Parathyroid adenoma (tissue), 2 donors: ENCODE data around the gene METTL26.
A peak's percentile ranks its signal among the peaks of the same experiment; 100 is the strongest.

Source experiments
- H2AFZ ChIP-seq: fragments of 300-600 bp; sonication (generic); one replicate; pipeline ENCODE4 v1.7.0; 2017; ENCODE audit warnings: antibody characterized with exemption, mild to moderate bottlenecking
- H3K27ac ChIP-seq: fragments of 300-600 bp; sonication (generic); one replicate; pipeline ENCODE4 v1.7.0; 2017
- H3K27me3 ChIP-seq: fragments of 300-600 bp; sonication (generic); one replicate; pipeline ENCODE4 v1.7.0; 2017; ENCODE audit warnings: low read length; ENCODE audit not compliant: control insufficient read depth, insufficient read depth
- H3K36me3 ChIP-seq: fragments of 300-600 bp; sonication (generic); one replicate; pipeline ENCODE4 v1.7.0; 2017; ENCODE audit warnings: low read length; ENCODE audit not compliant: control insufficient read depth, insufficient read depth
- H3K4me1 ChIP-seq: fragments of 300-600 bp; sonication (generic); one replicate; pipeline ENCODE4 v1.7.0; 2017; ENCODE audit warnings: control low read depth
- H3K4me2 ChIP-seq: fragments of 300-600 bp; sonication (generic); one replicate; pipeline ENCODE4 v1.7.0; 2017; ENCODE audit warnings: low read length
- H3K4me3 ChIP-seq: fragments of 300-600 bp; sonication (generic); one replicate; pipeline ENCODE4 v1.7.0; 2017; ENCODE audit warnings: low read depth, low read length
- H3K79me2 ChIP-seq: fragments of 300-600 bp; sonication (generic); one replicate; pipeline ENCODE4 v1.7.0; 2017; ENCODE audit warnings: control low read depth
- H3K9ac ChIP-seq: fragments of 300-600 bp; sonication (generic); one replicate; pipeline ENCODE4 v1.7.0; 2017; ENCODE audit warnings: mild to moderate bottlenecking
- H3K9me3 ChIP-seq: fragments of 300-600 bp; sonication (generic); one replicate; pipeline ENCODE4 v1.7.0; 2017; ENCODE audit warnings: low read length; ENCODE audit not compliant: control insufficient read depth
- TF ChIP-seq, protein P1 (sequence below): fragments of 300-600 bp; sonication (generic); IDR thresholded peaks from one replicate; pipeline ENCODE4 v1.7.0; 2017; ENCODE audit warnings: antibody characterized with exemption, mild to moderate bottlenecking
- donor health status: primary hyperparathyroidism.

METTL26 gene

DNA sequence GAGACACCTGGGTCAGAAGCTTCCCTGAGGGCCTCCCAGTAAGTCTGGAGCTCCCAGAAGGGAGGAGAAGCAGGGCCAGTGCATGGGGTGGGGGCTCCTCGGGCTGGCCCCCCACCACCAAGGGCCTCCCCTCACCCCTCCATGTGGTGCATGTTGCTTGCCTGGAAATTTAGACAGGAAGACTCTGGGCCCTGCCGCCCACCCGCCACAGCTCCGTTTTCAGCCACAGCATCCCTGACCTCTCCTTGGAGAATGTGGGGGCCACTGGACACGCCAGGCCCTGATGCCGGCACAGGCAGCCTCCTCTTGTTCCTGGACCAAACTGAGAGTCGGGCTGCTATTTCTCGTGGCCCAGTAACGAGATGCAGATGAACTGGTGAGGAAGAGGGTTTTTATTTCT lies 2.7 kb upstream of the METTL26 start:
- H3K9ac ChIP-seq = no peak overlapping the region

DNA sequence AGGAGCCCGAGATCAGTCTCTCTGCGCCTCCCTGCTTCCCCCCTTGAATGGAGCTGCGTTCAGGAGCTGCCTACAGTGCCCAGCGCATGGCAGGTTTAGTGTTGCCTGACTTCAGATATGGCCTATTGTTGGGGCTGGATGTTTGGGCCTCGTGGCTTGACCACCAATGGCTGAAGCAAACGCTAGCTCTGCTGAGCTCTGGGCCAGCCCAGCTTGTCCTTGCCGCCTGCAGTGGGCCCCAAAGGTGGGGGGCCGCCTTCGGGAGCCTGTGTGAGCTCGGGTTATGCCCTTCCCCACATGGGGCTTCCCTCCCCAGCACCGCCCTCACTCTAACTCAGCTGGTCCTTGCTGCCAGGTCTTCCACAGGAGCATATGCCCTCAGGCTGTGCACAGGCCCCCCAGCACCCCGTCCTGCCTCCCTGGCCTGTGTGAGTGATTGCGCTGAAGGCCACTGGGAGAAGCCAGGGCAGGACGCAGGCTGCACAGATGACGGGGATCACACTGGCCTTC lies 2.0 kb upstream of the METTL26 start:
- Histone ChIP-seq H3K4me2 (no peak overlapping the region), H3K9me3 (no peaks in the 10 kb centered on the region), H3K36me3 (no peaks in the 10 kb centered on the region), H3K4me3 (no peak overlapping the region), H3K27me3 (peaks cover 3% of the 10 kb centered on the region), H2AFZ (no peak overlapping the region), H3K4me1 (peaks cover 7% of the 10 kb centered on the region), H3K27ac (peak overlapping the region; percentile 24), H3K9ac (no peak overlapping the region), H3K79me2 (peaks cover 6% of the 10 kb centered on the region)
- TF ChIP-seq, protein P1, sequence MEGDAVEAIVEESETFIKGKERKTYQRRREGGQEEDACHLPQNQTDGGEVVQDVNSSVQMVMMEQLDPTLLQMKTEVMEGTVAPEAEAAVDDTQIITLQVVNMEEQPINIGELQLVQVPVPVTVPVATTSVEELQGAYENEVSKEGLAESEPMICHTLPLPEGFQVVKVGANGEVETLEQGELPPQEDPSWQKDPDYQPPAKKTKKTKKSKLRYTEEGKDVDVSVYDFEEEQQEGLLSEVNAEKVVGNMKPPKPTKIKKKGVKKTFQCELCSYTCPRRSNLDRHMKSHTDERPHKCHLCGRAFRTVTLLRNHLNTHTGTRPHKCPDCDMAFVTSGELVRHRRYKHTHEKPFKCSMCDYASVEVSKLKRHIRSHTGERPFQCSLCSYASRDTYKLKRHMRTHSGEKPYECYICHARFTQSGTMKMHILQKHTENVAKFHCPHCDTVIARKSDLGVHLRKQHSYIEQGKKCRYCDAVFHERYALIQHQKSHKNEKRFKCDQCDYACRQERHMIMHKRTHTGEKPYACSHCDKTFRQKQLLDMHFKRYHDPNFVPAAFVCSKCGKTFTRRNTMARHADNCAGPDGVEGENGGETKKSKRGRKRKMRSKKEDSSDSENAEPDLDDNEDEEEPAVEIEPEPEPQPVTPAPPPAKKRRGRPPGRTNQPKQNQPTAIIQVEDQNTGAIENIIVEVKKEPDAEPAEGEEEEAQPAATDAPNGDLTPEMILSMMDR = no peak

More for the DNA sequence above, 2.7 kb upstream of the METTL26 start:
- no peaks in the 10 kb centered on the region for H3K36me3 ChIP-seq
- H3K9me3 ChIP-seq = no peaks in the 10 kb centered on the region
- no peak overlapping the region for H2AFZ ChIP-seq
- TF ChIP-seq, protein P1 = no peak
- peaks cover 11% of the 10 kb centered on the region for H3K79me2 ChIP-seq
- peaks cover 3% of the 10 kb centered on the region for H3K27me3 ChIP-seq
- no peak overlapping the region for H3K4me2 ChIP-seq
- no peak overlapping the region for H3K4me3 ChIP-seq
- H3K4me1 ChIP-seq = peaks cover 11% of the 10 kb centered on the region
- H3K27ac ChIP-seq = no peak overlapping the region

DNA sequence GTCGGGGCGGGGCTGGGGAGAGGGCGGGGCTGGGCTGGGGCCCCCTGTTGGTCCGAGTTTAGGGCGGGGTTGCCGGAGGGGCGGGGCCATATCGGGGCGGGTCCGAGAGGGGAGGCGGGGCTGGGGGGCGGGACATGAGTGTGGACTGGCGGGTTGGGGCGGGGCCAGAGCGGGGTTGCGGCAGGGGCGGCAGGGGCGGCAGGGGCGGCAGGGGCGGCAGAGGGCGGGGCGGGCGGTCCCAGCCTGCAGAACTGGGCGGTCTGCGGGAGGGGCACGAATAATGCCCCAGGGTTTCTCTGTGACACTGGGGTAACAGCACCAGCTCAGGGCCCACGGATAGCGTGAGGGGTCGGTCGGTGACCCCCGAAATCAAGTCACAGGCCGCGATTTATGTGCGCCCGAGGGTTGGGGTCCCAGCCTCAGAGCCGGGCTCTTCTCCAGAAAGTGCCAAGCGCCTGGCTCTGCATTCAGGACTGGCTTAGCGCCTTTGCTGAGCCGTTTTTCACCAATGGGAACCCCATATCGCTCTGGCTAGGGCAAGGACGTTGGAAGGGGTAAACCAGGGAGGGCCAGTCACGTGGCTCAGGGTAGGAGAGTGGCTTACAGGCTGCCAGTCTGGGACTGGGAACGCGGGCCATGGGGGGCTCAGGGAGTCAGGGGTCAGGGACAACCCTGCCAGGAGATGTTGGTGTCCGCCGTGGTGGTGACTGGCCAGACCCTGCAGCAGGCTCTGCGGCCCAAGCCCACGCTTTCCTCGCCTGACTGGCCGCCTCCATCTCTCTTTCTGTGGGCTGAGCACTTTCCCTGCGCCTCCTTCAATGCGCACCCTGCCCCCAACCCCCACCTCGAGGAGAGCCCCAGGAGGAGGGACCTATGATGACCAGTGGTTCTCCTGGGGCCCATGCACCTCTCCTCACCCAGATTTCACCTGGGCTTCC lies 1.2 kb upstream of the METTL26 start:
- no peaks in the 10 kb centered on the region for H3K36me3 ChIP-seq
- H2AFZ ChIP-seq = peak overlapping the region; percentile 76
- peak overlapping the region; percentile 100 for H3K4me3 ChIP-seq
- H3K9me3 ChIP-seq = no peaks in the 10 kb centered on the region
- H3K27me3 ChIP-seq = peaks cover 3% of the 10 kb centered on the region
- TF ChIP-seq, protein P1 = no peak
- peak overlapping the region; percentile 91 for H3K27ac ChIP-seq
- no peak overlapping the region for H3K9ac ChIP-seq
- H3K79me2 ChIP-seq = no peaks in the 10 kb centered on the region
- H3K4me1 ChIP-seq = peaks cover 2% of the 10 kb centered on the region
- H3K4me2 ChIP-seq = peak overlapping the region; percentile 100

DNA sequence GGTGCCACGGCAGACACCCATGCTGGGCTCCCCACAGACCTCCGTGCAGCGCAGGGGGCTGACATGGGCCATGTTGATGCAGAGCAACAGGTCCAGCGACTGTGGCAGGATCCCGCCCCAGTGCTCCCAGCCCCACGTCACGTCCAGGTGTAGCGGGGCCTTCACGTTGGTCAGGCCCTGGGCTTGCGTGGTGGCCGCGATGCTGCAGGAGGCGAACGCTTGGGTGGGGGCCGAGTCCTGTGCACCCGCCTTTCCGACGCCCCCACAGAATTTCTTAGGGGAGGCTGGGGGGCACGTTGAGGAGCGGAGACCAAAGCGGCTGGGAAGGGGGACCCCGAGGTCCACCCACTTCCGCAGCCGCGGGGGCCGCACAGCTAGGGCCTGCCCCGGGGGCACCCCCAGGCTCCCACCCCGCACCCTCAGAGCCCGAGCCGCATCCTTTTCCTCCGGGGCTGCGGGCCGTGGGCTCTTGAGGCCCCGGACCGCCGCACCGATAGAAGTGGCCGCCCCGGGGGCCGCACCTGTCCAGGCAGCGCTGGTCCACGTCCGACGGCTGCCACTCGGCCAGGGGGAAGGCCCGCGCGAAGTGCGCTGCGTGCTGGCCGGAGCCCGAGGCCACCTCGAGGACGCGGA lies 416 bp downstream of the METTL26 start:
- H3K79me2 ChIP-seq = no peaks in the 10 kb centered on the region
- peak overlapping the region; percentile 100 for H3K4me3 ChIP-seq
- H3K27ac ChIP-seq = peak overlapping the region; percentile 91
- H3K4me2 ChIP-seq = peak overlapping the region; percentile 100
- no peaks in the 10 kb centered on the region for H3K36me3 ChIP-seq
- peak overlapping the region; percentile 94 for H2AFZ ChIP-seq
- peaks cover 2% of the 10 kb centered on the region for H3K4me1 ChIP-seq
- TF ChIP-seq, protein P1 = no peak
- H3K27me3 ChIP-seq = peaks cover 3% of the 10 kb centered on the region
- no peaks in the 10 kb centered on the region for H3K9me3 ChIP-seq
- peak overlapping the region; percentile 47 for H3K9ac ChIP-seq
